Measurements from ENCODE around the gene SIN3B. TPM values are rescaled to one million over a fixed set of nuclear protein-coding genes. Genes with fewer than 3 reads are reported as not detected.

Gene SIN3B
- total and polyA plus RNA-seq, 9 of the 15 experiments (the other 6 are each of a cell fraction or from before 2014, with no cell fraction given): 0.51 to 34.2 (median 14.3) TPM

DNA sequence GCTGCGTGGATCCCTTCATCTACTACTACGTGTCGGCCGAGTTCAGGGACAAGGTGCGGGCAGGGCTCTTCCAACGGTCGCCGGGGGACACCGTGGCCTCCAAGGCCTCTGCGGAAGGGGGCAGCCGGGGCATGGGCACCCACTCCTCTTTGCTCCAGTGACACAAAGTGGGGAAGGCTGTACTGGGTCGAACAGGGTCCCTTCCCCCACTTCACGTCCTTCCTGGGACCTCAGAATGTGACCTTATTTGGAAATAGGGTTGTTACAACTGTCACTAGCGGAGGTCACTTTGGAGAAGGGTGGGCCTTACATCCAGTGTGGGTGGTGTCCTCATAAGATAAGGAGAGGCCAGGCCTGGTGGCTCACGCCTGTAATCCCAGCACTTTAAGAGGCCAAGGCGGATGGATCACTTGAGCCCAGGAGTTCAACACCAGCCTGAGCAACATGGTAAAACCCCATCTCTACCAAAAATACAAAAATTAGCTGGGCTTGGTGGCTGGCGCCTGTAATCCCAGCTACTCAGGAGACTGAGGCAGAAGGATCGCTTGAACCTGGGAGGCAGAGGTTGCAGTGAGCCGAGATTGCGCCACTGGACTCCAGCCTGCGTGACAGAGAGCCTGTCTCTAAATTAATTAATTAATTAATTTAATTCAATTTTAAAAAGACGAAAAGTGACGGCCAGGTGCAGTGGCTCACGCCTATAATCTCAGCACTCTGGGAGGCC is 61.4 kb downstream of the SIN3B start (continued):
- peak in 1 of 2 experiments; percentile 8; a peak in 1 of 4 replicates for TF ChIP-seq UBTF (IDR thresholded peaks at IDR 0.05; ENCODE audit: borderline replicate concordance in 1 of 2, low read depth in 2 of 2, low read length in 2 of 2)
- no peak for TF ChIP-seq HNRNPH1 (optimal IDR thresholded peaks at IDR 0.05; ENCODE audit: low read depth, low read length)
- peak in 1 of 3 experiments; percentile 5 for TF ChIP-seq YY1 (IDR thresholded peaks at IDR 0.05; ENCODE audit: borderline replicate concordance in 1 of 3, control insufficient read depth in 1 of 3, extremely low read depth in 1 of 3, insufficient read depth in 3 of 3, insufficient read length in 1 of 3, insufficient replicate concordance in 2 of 3, low read depth in 1 of 3, low read length in 2 of 3)
- 0 out of 2 replicates have a peak, but pooled peaks have one; percentile 20 for TF ChIP-seq GATAD2B (IDR thresholded peaks at IDR 0.05; ENCODE audit: borderline replicate concordance)
- TF ChIP-seq JUND (IDR thresholded peaks at IDR 0.05; ENCODE audit: borderline replicate concordance, low read depth, low read length): peak; percentile 70; the same call in 1 of the 2 replicates
- no peak; the same call in 2 of the 3 replicates for TF ChIP-seq JUND (tag; IDR thresholded peaks at IDR 0.05; ENCODE audit: borderline replicate concordance, low read depth, low read length)
- TF ChIP-seq NBN (IDR thresholded peaks at IDR 0.05; ENCODE audit: low read depth): peak; percentile 74
- no peak for TF ChIP-seq CEBPG (CRISPR knock-in tag; IDR thresholded peaks at IDR 0.05)
- no peak; a peak in 1 of 4 replicates for TF ChIP-seq CEBPG (tag; conservative IDR thresholded peaks at IDR 0.05 in 1 of 2, IDR thresholded peaks at IDR 0.05 in 1 of 2)
- no peak for TF ChIP-seq ZNF445 (CRISPR knock-in tag; IDR thresholded peaks at IDR 0.05; ENCODE audit: low read depth)
- TF ChIP-seq RREB1 (CRISPR knock-in tag; IDR thresholded peaks at IDR 0.05): 0 out of 2 replicates have a peak, but pooled peaks have one; percentile 21
- TF ChIP-seq, protein P1, sequence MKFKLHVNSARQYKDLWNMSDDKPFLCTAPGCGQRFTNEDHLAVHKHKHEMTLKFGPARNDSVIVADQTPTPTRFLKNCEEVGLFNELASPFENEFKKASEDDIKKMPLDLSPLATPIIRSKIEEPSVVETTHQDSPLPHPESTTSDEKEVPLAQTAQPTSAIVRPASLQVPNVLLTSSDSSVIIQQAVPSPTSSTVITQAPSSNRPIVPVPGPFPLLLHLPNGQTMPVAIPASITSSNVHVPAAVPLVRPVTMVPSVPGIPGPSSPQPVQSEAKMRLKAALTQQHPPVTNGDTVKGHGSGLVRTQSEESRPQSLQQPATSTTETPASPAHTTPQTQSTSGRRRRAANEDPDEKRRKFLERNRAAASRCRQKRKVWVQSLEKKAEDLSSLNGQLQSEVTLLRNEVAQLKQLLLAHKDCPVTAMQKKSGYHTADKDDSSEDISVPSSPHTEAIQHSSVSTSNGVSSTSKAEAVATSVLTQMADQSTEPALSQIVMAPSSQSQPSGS (CRISPR knock-in tag; IDR thresholded peaks at IDR 0.05): no peak
- TF ChIP-seq ZNF175 (CRISPR knock-in tag; IDR thresholded peaks at IDR 0.05; ENCODE audit: low read depth): peak; percentile 88; the same call in 1 of the 2 replicates
- TF ChIP-seq ZNF79 (CRISPR knock-in tag; IDR thresholded peaks at IDR 0.05; ENCODE audit: low read depth): no peak
- TF ChIP-seq ZNF134 (CRISPR knock-in tag; conservative IDR thresholded peaks at IDR 0.05): no peak
- TF ChIP-seq CXXC5 (CRISPR knock-in tag; IDR thresholded peaks at IDR 0.05): peak; percentile 56
